ENCODE measurements around the gene CHMP1A. TPM values are rescaled to one million over a fixed set of nuclear protein-coding genes. Genes with fewer than 3 reads are reported as not detected.
A peak's percentile ranks its signal among the peaks of the same experiment; 100 is the strongest.

CHMP1A gene
- total RNA-seq, 1 donor from 2014 or later, result 96.8 TPM

- peaks cover 21% of the 10 kb centered on the region for H3K27me3 ChIP-seq (ENCODE audit: control insufficient read depth, insufficient read depth, low read length)
- no peak for DNase-seq (ENCODE audit: low read depth)
- no peak for TF ChIP-seq CTCF (IDR thresholded peaks at IDR 0.05; ENCODE audit: insufficient read depth, low read length, poor library complexity, severe bottlenecking)
- no peak overlapping the region for H3K4me3 ChIP-seq (ENCODE audit: low read depth, low read length)
- no peaks in the 10 kb centered on the region for H3K36me3 ChIP-seq (ENCODE audit: control insufficient read depth, insufficient read depth, low read length)
Measured at GRCh38 chr16:89616623-89617022, 40.9 kb downstream of the CHMP1A start.

- Histone ChIP-seq H3K27me3 (ENCODE audit: control insufficient read depth, insufficient read depth, low read length) (peaks cover 18% of the 10 kb centered on the region), H3K4me3 (ENCODE audit: low read depth, low read length) (no peak overlapping the region), H3K36me3 (ENCODE audit: control insufficient read depth, insufficient read depth, low read length) (no peaks in the 10 kb centered on the region)
- DNase-seq (ENCODE audit: low read depth), result no peak
- TF ChIP-seq CTCF (IDR thresholded peaks at IDR 0.05; ENCODE audit: insufficient read depth, low read length, poor library complexity, severe bottlenecking), result peak; percentile 81
Measured at GRCh38 chr16:89615596-89616090, 41.9 kb downstream of the CHMP1A start.

- Histone ChIP-seq H3K27me3 (ENCODE audit: control insufficient read depth, insufficient read depth, low read length) (peaks cover 15% of the 10 kb centered on the region), H3K36me3 (ENCODE audit: control insufficient read depth, insufficient read depth, low read length) (no peaks in the 10 kb centered on the region), H3K4me3 (ENCODE audit: low read depth, low read length) (no peak overlapping the region)
- DNase-seq (ENCODE audit: low read depth), result no peak
- no peak for TF ChIP-seq CTCF (IDR thresholded peaks at IDR 0.05; ENCODE audit: insufficient read depth, low read length, poor library complexity, severe bottlenecking)
Measured at GRCh38 chr16:89615176-89615575, 42.3 kb downstream of the CHMP1A start.

GRCh38 chr16:89613954-89614459, 43.5 kb downstream of the CHMP1A start:
- Histone ChIP-seq H3K27me3 (ENCODE audit: control insufficient read depth, insufficient read depth, low read length) (peaks cover 12% of the 10 kb centered on the region), H3K36me3 (ENCODE audit: control insufficient read depth, insufficient read depth, low read length) (no peaks in the 10 kb centered on the region), H3K4me3 (ENCODE audit: low read depth, low read length) (no peak overlapping the region)
- no peak for DNase-seq (ENCODE audit: low read depth)
- no peak for TF ChIP-seq CTCF (IDR thresholded peaks at IDR 0.05; ENCODE audit: insufficient read depth, low read length, poor library complexity, severe bottlenecking)

- H3K27me3 ChIP-seq (ENCODE audit: control insufficient read depth, insufficient read depth, low read length), result peaks cover 12% of the 10 kb centered on the region
- DNase-seq (ENCODE audit: low read depth), result no peak
- H3K36me3 ChIP-seq (ENCODE audit: control insufficient read depth, insufficient read depth, low read length), result no peaks in the 10 kb centered on the region
- no peak within 1 kb of the TSS for H3K4me3 ChIP-seq (ENCODE audit: low read depth, low read length)
- TF ChIP-seq CTCF (IDR thresholded peaks at IDR 0.05; ENCODE audit: insufficient read depth, low read length, poor library complexity, severe bottlenecking), result no peak
Measured at GRCh38 chr16:89613231-89613953, 44.1 kb downstream of the CHMP1A start, which contains the start of gene DPEP1. Gene DPEP1 (plus strand): TSS chr16:89613642. CDS start chr16:89630411, 16,769 bp downstream.
